Fibroblast of the aortic adventitia (primary cell): Measurements from ENCODE around the gene MX1. TPM values are rescaled to one million over a fixed set of nuclear protein-coding genes. Genes with fewer than 3 reads are reported as not detected.

Source experiments
- DNase-seq: peaks from one replicate; pipeline ENCODE4 v3.0.0-alpha.2; 2010; ENCODE audit warnings: low read depth
- H3K4me3 ChIP-seq: 2 replicates; pipeline ENCODE4 v1.5.1; 2011; ENCODE audit warnings: low read depth, mild to moderate bottlenecking, control low read depth, low read length, moderate library complexity
- total RNA-seq: library from RNA; depleted of rRNA; stranded (reverse); fragments of >200 nt; gene quantifications from 2 replicates; pipeline ENCODE4 v1.2.3, GENCODE V29; 2012; ENCODE audit warnings: low replicate concordance
- TF ChIP-seq, protein P1 (sequence below): IDR thresholded peaks from 2 replicates; pipeline ENCODE4 v1.5.1; 2011; ENCODE audit warnings: mild to moderate bottlenecking, low read length, control low read depth, inconsistent platforms; ENCODE audit not compliant: insufficient read depth

Gene MX1
- total RNA-seq, 1 donor: 3.2 TPM

DNA sequence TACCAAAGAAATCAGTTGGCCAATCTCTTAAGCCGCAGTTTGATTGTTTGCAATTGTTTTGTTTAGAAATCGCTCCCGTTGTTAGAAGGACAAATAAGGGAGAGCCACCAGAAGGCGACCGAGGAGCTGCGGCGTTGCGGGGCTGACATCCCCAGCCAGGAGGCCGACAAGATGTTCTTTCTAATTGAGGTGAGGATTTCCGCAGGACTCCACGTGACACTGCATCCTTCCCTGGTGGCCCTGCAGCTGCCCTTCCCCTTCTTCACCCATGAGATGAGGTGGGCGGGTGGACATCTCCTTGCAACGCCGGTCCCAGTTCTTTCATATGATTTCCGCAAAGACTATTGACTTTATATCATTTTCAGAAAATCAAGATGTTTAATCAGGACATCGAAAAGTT lies 27.2 kb upstream of the MX1 start:
- DNase-seq: no peak
- TF ChIP-seq, protein P1, sequence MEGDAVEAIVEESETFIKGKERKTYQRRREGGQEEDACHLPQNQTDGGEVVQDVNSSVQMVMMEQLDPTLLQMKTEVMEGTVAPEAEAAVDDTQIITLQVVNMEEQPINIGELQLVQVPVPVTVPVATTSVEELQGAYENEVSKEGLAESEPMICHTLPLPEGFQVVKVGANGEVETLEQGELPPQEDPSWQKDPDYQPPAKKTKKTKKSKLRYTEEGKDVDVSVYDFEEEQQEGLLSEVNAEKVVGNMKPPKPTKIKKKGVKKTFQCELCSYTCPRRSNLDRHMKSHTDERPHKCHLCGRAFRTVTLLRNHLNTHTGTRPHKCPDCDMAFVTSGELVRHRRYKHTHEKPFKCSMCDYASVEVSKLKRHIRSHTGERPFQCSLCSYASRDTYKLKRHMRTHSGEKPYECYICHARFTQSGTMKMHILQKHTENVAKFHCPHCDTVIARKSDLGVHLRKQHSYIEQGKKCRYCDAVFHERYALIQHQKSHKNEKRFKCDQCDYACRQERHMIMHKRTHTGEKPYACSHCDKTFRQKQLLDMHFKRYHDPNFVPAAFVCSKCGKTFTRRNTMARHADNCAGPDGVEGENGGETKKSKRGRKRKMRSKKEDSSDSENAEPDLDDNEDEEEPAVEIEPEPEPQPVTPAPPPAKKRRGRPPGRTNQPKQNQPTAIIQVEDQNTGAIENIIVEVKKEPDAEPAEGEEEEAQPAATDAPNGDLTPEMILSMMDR: no peak
- no peak overlapping the region for H3K4me3 ChIP-seq

- TF ChIP-seq, protein P1: no peak
- no peak overlapping the region for H3K4me3 ChIP-seq
- no peak for DNase-seq
Measured at GRCh38 chr21:41399246-41399800, 26.7 kb upstream of the MX1 start.

DNA sequence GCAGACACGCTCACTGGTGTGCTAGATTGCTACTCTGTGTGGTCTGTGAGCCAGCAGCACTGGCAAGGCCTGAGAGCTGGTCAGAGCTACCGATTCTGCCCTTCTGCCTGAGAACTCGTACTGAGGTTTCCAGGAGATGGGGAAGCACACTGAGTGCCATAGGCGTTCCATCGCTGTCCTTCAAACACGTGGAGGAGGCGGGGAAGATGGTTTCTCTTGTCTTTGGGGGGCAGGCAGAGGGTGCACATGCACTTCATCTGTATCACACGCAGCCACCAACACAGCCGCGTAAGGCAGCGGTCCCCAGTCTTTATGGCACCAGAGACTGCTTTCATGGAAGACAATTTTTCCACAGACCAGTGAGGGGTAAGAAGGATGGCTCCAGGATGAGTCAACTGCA lies 23.8 kb upstream of the MX1 start:
- TF ChIP-seq, protein P1: no peak
- no peak for DNase-seq

DNA sequence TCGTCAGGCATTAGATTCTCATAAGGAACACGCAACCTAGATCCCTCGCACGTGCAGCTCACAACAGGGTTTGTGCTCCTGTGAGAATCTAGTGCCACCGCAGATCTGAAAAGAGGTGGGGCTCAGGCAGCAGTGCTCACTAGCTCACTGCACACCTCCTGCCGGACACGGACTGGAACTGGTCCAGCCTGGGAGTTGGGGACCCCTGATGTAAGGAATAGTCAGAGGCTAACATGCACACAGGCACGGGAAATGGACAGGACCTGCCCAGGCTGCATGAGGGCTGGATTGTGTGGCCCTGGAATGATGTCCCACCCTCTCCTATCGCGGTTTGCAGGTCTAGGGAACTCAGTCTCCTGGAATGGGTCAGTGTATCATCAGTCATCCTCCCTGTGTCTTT lies 23.2 kb upstream of the MX1 start:
- DNase-seq: no peak
- H3K4me3 ChIP-seq: no peak overlapping the region
- TF ChIP-seq, protein P1: no peak

More for the DNA sequence above, 23.8 kb upstream of the MX1 start:
- H3K4me3 ChIP-seq: no peak overlapping the region

DNA sequence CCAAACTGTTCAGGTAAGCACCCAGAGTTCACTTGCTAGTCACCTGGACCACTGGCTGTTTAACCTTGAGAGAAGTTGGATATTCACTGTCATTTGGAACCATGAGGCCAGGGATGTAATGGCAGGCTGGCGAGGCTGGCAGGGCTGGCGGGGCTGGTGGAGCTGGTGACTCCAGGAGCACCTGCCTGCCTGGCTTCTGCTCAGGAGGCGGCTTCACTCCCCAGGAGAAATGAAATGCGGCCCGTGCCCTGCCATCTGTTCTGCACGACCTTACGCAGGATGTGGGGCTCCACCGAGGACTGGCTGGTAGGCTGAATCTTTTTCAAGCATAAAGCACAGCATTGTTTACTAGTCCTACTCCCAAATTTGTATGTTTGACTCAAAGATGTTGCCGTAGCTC lies 22.7 kb upstream of the MX1 start:
- DNase-seq: no peak
- no peak overlapping the region for H3K4me3 ChIP-seq
- TF ChIP-seq, protein P1: no peak

DNA sequence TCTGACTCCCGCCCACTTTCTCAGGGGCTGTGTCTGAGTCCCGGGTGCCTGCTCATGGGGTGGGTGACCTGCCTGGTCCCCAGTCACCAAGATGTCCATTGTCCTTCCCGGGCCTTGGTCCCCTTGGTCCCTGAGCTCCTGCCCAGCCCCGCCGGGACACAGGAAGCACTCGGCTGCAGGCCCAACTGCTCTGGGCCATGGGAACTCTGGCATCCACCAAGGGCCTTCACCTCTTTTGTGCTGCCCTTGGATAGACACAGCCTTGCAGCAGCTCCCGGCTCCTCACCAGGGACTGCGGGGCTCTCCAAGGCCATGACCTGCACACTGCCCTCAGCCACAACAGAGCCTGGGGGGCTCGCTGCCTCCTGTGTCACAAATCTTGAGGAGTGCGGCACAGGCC lies 22.1 kb upstream of the MX1 start:
- no peak overlapping the region for H3K4me3 ChIP-seq
- no peak for DNase-seq
- TF ChIP-seq, protein P1: no peak

DNA sequence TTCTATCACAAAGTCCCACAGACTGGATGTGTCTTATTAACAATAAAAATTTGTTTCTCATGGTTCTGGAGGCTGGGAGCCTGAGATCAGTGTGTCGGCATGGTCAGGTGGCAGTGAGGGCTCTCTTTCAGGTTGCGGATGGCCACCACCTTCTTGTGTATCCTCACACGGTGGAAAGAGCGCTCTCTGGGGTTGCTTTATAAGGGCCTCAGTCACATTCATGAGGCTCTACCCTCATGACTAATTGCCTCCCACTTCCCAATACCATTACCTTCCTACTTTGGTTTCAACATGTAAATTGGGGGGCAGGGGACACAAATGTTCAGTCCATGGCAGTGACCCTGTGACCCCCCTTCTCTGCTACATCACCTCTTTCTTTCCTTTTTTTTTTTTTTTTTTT lies 20.7 kb upstream of the MX1 start:
- H3K4me3 ChIP-seq: no peak overlapping the region
- TF ChIP-seq, protein P1: no peak
- DNase-seq: no peak
